HUES6 (cell line): ENCODE data around the gene MAMDC4.
"Not testable (repeated sequence)": the region's sequence is repeated elsewhere in the genome, so short reads cannot be mapped to it uniquely, and the experiment has no call there.

Source experiments
- H3K27ac ChIP-seq: 2 replicates; pipeline ENCODE4 v1.7.0; 2013; ENCODE audit warnings: low read depth, mild to moderate bottlenecking, low read length, inconsistent platforms
- H3K27me3 ChIP-seq: 2 replicates; pipeline ENCODE4 v1.6.1; 2013; ENCODE audit warnings: low read length; ENCODE audit not compliant: control insufficient read depth, insufficient read depth
- H3K36me3 ChIP-seq: 2 replicates; pipeline ENCODE4 v1.6.1; 2013; ENCODE audit warnings: low read length; ENCODE audit not compliant: control insufficient read depth, insufficient read depth
- H3K4me1 ChIP-seq: 2 replicates; pipeline ENCODE4 v1.6.1; 2013; ENCODE audit warnings: low read length; ENCODE audit not compliant: control insufficient read depth, insufficient read depth
- H3K4me3 ChIP-seq: 2 replicates; pipeline ENCODE4 v1.5.1; 2013; ENCODE audit warnings: low read depth, low read length
- H3K9ac ChIP-seq: one replicate; pipeline ENCODE4 v1.6.1; 2013; ENCODE audit warnings: mild to moderate bottlenecking, low read length
- H3K9me3 ChIP-seq: 2 replicates; pipeline ENCODE4 v1.6.1; 2013; ENCODE audit warnings: low read depth, low read length; ENCODE audit not compliant: control insufficient read depth, insufficient read depth

Gene MAMDC4

DNA sequence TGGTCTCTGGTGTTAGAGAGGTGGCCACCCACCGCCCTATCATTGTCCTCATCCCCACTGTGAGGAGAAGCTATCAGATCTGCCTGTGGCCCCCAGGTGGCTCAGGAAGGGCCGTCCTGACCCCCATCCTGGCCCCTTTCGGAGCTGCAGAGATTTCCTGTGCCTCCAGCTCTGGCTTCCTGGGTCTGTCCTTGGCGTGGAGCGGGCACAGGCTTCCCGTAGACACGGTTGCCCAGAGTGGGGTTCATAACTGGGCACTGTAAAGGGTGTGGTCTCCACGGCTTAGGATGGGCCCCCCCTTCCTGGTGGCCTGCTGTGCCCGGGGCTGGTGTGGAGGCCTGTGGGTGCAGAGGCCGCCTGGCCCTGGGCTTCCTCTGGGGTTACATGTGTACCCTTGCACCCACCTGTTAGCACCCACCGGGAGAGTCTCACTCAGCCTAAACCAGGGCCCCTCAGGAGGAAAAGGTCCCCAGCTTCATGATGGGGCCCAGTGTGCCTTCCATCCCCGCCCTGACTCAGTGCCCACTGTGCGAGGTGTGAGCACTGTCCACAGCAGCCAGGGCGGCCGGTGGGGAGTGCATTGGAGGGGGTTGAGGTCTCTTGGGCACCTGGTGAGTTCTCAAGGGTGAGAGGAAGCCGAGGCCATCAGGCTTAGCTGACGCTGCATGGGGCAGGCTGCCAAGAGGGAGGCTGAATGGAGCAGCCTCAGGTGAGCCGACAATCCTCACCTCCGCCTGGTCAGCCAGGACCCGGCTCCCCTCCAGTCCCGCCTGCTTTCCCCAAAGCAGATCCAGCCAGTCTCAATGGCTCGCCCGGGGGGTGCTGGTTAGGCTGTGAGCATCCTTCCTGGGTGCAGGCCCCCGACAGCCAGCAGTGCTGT is 25.2 kb upstream of the MAMDC4 start:
- no peak overlapping the region for H3K9ac ChIP-seq
- H3K27ac ChIP-seq: no peak overlapping the region
- H3K4me1 ChIP-seq: peaks cover 2% of the 10 kb centered on the region; the same call in 1 of the 2 replicates
- H3K4me3 ChIP-seq: no peak overlapping the region
- H3K36me3 ChIP-seq: peaks cover 86% of the 10 kb centered on the region
- H3K27me3 ChIP-seq: no peaks in the 10 kb centered on the region
- H3K9me3 ChIP-seq: no peaks in the 10 kb centered on the region

DNA sequence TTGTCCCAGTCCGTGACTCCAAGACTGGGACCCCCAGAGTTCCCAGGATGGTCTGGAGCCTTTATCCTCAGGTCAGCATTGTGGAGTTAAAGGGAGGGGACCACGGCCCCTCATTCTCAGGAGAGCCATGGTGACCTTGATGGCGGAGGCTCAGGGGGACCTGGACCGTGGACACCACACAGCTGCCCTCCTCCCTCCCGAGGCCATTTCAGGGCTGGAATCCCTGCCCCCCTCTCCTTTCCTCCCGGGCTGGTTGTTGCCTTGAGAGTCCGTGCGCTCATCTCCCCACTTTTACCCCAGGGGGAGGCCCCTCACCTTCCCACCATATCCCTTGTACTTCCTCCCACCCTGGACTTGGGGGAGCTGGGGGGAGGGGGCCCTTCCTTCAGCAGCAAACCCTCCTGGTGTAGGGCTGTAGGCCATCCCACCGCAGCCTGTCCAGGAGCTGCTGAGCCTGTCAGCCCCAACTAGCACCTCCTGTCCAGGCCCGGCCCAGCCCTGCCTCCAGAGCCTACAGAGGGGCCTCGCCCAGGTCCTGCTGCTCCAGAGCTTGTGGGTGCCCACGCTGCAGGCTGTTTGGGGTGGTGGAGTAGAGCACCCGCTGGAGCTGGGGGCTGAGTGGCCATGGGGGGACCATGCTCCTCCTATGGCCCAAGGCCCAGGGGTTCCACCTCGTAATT is 24.2 kb upstream of the MAMDC4 start:
- no peaks in the 10 kb centered on the region for H3K27me3 ChIP-seq
- no peaks in the 10 kb centered on the region for H3K9me3 ChIP-seq
- H3K4me1 ChIP-seq: peaks cover 2% of the 10 kb centered on the region; the same call in 1 of the 2 replicates
- no peak overlapping the region for H3K4me3 ChIP-seq
- H3K9ac ChIP-seq: no peak overlapping the region
- no peak overlapping the region; the same call in 1 of the 2 replicates for H3K27ac ChIP-seq
- H3K36me3 ChIP-seq: peaks cover 95% of the 10 kb centered on the region

- no peak overlapping the region for H3K27ac ChIP-seq
- no peaks in the 10 kb centered on the region for H3K9me3 ChIP-seq
- peaks cover 90% of the 10 kb centered on the region for H3K36me3 ChIP-seq
- H3K9ac ChIP-seq: no peak overlapping the region
- H3K4me1 ChIP-seq: no peaks in the 10 kb centered on the region; the same call in 1 of the 2 replicates
- H3K27me3 ChIP-seq: no peaks in the 10 kb centered on the region
- H3K4me3 ChIP-seq: no peak overlapping the region
These were observed 23.5 kb upstream of the MAMDC4 start for GRCh38 chr9:136828474-136829140.

- Histone ChIP-seq H3K9me3 (no peaks in the 10 kb centered on the region), H3K4me1 (no peaks in the 10 kb centered on the region), H3K4me3 (no peak overlapping the region), H3K9ac (no peak overlapping the region), H3K27ac (no peak overlapping the region), H3K36me3 (peaks cover 88% of the 10 kb centered on the region), H3K27me3 (no peaks in the 10 kb centered on the region)
These were observed 22.7 kb upstream of the MAMDC4 start for GRCh38 chr9:136829412-136829811.

GRCh38 chr9:136829981-136830885 is 21.9 kb upstream of the MAMDC4 start:
- Histone ChIP-seq H3K27ac (no peak overlapping the region), H3K27me3 (no peaks in the 10 kb centered on the region), H3K9ac (no peak overlapping the region), H3K36me3 (peaks cover 82% of the 10 kb centered on the region), H3K4me3 (no peak overlapping the region), H3K9me3 (no peaks in the 10 kb centered on the region), H3K4me1 (no peaks in the 10 kb centered on the region)

DNA sequence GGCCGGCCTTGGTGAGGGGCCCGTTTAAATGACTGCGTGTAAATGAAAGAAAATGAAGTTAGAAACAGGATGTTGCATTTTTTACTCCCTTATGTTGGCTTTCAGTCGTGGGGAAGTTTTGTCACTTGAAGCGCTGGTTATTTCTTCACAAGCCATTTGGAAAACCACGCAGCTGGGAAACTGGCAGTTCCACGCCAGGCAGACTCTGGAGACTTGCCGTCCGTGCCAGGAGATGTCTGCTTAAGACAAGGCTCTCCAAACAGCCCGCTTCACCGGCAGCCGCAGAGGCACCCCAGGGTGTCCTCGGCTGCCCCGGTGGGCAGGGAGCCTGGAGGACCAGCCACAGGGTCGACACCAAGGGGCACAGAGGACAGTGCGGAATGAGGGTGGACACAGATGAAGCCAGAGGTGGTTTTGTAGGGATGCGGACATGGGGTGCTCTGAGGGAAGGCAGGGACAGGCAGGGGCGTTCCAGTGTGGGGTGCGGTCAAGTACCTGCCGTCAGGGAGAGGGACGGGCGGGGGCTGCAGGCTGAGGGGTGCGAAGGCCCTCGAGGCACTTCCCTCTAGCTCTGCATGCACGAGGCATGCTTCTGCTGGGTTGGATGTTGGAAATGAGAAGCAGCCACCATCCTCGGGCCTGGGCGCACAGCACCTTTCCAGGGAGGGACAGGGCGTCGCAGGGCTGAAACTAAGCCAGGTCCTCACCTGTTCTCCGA is 21.0 kb upstream of the MAMDC4 start:
- H3K27me3 ChIP-seq: no peaks in the 10 kb centered on the region
- peaks cover 82% of the 10 kb centered on the region for H3K36me3 ChIP-seq
- no peaks in the 10 kb centered on the region for H3K4me1 ChIP-seq
- H3K27ac ChIP-seq: no peak overlapping the region
- H3K9ac ChIP-seq: no peak overlapping the region
- H3K9me3 ChIP-seq: no peaks in the 10 kb centered on the region
- H3K4me3 ChIP-seq: no peak overlapping the region

- Histone ChIP-seq H3K9me3 (no peaks in the 10 kb centered on the region), H3K4me3 (no peak overlapping the region), H3K27me3 (no peaks in the 10 kb centered on the region), H3K4me1 (no peaks in the 10 kb centered on the region), H3K27ac (no peak overlapping the region), H3K36me3 (peaks cover 81% of the 10 kb centered on the region), H3K9ac (no peak overlapping the region)
These were observed 20.4 kb upstream of the MAMDC4 start for GRCh38 chr9:136831720-136832104.

DNA sequence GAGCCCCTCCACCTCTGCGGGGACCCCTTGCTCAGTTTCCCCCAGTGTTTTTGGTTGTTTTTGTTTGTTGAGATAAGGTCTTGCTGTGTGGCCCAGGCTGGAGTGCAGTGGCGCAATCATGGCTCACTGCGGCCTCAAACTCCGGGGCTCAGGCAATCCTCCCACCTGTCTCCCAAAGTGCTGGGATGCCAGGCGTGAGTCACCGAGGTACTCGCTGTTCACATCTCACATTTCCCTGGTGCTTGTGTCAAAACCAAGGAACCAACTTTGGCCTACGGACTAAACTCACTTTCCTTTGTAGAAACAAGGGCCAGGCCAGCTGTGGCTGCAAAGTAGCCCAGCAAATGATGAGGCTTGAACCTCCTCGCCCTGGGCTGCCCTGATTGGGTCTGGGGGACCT is 19.6 kb upstream of the MAMDC4 start:
- no peak overlapping the region for H3K27ac ChIP-seq
- H3K9me3 ChIP-seq: no peaks in the 10 kb centered on the region
- H3K4me1 ChIP-seq: no peaks in the 10 kb centered on the region
- H3K36me3 ChIP-seq: peaks cover 75% of the 10 kb centered on the region
- no peaks in the 10 kb centered on the region for H3K27me3 ChIP-seq
- H3K9ac ChIP-seq: no peak overlapping the region
- H3K4me3 ChIP-seq: no peak overlapping the region

GRCh38 chr9:136833381-136834048 is 18.6 kb upstream of the MAMDC4 start:
- not testable (repeated sequence) for H3K9me3 ChIP-seq, H3K27ac ChIP-seq, H3K9ac ChIP-seq, H3K4me1 ChIP-seq, H3K27me3 ChIP-seq, H3K4me3 ChIP-seq
- H3K36me3 ChIP-seq: peaks cover 74% of the 10 kb centered on the region
